GM18508 (cell line): ENCODE measurements around the gene TTC28.
"Not testable (repeated sequence)": the region's sequence is repeated elsewhere in the genome, so short reads cannot be mapped to it uniquely, and the experiment has no call there.

Source experiments
- ATAC-seq: cut with Tn5 transposase; IDR thresholded peaks from one replicate; pipeline ENCODE4 v1.9.1; 2021; ENCODE audit warnings: moderate number of reproducible peaks; ENCODE audit not compliant: insufficient read depth, unreplicated experiment

The TTC28 gene

DNA sequence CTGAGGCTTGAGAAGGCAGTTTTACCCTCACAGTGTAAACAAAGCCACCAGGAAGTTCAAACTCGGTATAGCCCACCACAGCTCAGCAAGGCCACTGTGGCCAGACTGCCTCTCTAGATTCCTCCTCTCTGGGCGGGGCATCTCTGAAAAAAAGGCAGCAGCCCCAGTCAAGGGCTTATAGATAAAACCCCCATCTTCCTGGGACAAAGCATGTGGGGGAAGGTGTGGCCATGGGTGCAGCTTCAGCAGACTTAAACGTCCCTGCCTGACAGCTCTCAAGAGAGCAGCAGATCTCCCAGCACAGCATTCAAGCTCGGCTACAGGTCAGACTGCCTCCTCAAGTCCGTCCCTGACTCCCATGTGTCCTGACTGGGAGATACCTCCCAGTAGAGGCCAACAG, 69.7 kb downstream of the TTC28 start:
- ATAC-seq = no peak

DNA sequence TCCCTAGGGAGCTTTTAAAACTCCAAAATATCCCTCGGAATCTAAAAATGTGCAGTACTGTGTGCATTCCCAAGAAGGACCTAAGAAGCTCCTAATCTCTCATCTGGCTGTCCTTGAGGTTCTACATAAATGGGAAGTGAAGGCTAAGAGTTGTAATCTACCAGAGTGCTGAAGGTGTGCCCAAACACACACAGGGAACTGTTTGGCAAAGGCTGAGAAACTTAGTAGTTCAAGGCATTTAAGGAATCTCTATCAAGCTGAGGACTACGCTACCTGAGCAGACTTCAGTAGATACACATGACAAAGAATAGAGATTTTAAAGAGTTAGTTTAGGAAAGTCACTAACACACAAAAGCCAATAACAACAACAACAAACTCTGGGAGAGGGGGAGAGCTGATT, 71.1 kb downstream of the TTC28 start:
- ATAC-seq = no peak

DNA sequence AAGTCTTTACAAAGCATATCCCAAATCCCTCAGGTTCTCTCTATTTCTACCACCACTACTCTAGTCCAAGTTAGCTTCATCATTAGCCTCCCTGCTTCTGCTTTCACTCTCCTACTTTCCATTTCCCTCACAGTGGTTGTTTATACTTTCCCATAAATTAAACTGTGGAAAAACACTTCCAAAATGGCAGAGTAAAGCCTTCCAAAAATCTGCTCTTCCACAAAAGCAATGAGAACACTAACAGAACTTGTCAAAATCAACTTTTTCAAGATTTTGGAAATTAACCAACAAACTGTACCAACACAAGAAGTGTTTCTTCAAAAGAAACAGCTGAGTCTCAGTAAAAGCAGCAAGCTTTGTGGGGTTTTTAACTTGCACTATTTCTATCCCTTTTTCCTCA, 71.8 kb downstream of the TTC28 start:
- ATAC-seq = no peak

DNA sequence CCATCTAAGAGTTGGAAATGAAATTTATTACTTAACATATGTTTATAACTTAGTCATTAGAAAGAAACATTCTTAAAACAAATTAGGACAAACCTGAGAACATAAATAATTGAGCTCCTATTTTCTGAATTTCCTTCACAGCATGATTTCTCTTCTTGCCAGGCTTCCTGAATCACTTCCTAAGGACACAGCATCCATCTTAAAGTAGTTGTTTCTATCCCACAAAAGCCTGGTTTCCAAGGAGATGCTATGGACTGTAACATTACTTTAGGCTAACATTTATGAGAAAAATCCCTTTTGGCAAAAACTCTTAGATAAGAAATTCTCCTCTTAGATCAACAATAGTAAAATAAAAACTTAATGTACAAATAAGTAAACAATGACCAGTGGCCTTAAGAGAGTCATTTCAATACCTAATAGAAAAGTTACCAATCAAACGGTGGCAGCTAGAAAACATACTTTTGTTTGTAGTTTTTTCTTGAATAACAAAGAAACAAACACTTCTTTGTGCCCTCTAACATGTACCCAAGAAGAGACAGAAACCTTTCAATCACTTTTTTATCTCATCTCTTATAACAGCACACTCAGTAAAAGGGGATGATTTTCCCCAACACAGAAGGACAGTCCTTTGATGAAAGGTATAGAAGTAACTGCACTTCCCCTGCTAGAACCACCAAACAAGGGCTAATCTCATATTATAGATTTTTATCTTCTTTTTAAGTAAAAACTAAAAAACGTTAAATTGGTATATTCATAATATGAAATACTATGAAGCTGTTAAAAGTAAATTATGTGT, 74.5 kb downstream of the TTC28 start:
- ATAC-seq = no peak

DNA sequence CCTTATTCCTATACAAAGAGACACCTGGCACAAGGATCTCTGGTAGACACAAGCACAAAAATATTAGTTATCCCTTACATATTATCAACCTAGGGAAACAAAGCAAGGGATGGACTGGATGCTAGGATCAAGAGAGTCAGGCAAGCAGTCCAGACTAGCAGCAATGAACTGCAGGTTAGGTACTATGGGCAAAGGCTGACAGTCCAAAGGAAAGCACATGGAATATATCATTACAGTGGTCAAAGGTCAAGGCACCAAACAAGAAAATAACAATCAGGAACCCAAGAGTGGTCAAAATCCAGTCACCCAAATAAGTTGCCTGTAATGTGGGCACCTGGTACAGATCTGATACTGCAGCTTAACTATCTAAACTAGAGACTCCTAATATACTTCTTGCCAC, 77.7 kb downstream of the TTC28 start:
- ATAC-seq = no peak

DNA sequence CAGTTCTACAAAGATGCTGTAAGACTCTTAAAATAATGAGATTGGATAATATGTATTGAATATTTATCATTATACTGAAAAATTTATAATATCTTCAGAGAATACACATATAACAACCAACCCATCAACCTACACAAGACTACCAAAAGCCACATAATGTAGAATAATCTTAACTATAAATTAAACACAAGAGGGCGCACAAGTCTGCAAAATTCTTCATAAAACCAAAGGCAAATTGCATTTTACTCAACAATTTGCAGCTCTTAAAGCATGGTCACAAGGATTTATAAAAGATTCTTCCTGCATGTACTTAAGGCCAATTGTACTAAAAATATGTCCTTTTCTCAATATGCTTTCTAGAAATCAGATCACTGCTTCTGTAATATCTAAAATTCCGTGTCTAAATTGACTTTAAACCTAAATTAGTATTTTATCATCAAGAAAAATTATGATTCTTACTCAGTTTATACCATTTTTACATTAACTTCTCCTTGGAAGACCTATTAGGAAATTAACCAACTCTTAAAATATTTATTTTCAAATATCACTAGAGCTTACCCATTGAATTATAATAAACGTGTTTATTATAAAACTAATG, 79.0 kb downstream of the TTC28 start:
- no peak for ATAC-seq

DNA sequence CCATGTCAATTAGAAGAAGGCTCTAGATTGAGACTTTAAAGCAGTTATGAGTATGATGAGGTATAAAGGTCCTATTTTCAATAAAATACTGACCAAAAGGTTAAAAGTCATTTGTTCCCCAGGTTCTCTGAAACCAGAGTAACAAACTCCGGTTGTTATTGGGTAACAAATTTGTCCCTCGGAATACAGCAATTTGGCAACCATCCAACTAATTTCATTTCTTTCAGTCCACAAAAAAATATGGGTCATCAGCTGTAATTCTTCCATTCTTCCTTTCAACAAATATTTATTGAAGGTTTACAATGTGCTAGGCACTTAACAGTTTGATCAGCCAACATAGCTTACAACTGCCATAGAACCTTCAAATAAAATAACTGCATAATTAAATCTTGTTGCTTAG, 79.9 kb downstream of the TTC28 start:
- no peak for ATAC-seq

DNA sequence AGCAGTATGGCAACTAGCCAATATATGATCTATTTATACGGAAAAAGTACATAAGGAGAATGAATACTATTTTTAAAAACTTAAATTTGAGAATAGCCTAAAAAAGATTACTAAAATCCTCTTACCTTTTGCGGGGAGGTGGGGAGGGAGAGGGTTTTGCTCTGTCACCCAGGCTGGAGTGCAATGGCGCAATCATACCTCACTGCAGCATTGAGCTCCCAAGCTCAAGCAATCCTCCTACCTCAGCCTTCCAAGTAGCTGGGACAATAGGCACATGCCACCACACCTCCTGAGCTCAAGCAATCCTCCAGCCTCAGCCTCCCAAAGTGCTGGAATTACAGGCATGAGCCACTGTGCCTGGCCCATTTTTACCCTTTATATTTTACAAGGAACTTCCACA, 82.0 kb downstream of the TTC28 start:
- no peak for ATAC-seq

DNA sequence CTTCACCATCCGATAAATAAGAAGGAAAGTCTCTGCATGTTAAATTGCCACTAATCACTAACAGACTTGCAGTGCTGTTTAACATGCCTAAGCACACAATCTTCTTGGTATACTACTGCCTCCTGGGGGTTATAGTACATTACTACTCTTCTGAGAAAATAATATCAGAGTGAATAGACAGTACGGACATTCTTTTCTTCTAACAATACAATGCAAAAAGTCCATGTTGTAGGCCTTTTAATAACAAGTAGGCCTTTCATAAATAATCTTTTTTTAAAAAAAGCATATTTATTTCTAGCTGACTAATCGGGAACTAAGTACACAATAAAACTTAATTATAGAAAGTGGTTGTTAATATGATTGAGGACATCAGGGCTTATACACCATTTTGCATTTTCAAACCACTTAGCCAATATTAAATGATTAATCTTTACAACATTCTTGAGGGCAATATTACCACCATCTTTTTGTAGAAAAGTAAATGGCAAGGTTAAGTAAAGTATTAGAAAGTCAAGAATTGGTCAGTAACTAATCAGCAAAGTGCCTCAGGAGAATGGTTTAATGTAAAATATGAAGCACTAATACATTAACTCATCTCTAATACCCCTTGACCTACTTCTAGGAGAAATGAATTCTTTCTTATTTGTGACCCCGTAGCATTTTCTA, 84.7 kb downstream of the TTC28 start:
- ATAC-seq = no peak

DNA sequence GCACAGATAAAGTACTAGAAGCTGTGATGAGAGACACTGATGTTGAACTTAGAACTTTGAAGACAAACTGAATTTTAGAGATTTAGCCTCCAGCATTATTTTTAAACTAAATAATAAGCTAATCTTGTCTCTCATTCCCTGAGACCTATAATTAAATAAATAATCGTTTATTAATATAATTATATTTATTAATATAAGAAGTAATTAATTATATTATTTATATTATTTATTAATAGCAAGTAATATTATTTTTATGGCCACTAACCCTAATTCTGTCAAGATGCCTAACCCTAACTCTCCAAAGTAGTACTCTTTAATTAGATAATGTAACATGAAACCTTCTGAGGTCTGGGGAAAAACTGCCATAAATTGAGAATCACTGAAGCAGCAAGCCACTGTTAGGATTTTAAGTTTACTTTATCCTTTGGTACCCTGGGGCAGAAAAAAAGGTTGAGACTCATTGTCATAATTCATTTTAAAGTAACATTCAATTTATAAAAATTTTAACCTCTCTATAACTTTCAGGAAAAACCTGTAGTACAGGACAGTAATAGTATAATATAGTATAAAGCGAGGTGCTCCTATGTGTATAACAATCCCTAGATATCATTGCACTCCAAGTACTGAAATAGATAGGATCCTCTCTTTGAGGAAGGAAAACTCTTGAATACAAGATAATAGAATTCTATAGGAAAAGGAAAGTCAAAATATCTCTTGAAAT, 85.4 kb downstream of the TTC28 start:
- ATAC-seq = no peak

DNA sequence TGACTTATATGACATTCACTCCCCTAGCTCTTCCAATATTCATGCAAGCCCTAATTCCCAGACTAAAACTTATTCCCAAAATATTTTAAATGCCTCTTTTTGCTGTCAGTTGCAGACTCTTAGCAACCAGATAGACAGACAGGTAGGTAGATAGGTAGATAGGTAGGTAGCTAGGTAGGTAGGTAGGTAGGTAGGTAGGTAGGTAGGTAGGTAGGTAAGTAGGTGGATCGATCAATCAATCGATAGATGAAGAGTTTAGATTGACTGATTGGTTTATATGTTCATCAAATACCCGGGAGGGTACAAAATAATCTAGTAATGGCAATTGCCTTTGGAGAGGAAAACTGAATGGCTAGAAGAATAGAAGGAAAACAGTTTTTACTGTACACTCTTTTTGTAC, 86.3 kb downstream of the TTC28 start:
- no peak for ATAC-seq

DNA sequence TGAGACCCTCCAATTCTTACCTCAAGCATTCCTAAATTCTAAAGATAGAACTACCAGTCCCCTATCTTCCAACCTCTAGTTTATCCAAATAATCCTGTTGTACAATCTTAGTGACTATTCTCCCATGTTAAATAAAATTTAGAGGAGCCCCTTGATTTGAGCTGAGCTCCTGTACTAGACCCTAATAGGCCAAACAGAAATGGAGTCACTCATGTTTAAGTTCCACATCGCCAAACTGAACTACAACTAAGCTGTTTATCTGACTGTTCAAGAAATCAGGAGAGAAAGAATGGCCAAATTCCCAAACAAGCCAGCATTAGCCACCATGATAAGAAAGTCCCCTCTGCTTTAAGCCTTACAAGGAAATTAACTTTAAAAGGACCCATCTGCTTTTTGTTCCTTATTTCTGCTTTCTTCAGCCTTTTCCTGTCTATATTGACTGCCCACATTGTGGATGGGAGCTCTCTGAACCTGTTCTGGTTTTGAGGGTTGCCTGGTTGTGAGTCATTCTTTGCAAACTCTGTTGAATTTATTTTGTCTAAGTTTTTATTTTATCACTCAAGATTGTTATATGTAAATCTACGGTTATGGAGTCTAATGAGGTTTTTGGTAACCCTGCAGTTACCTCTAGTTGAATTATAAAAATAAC, 90.4 kb downstream of the TTC28 start:
- no peak for ATAC-seq

DNA sequence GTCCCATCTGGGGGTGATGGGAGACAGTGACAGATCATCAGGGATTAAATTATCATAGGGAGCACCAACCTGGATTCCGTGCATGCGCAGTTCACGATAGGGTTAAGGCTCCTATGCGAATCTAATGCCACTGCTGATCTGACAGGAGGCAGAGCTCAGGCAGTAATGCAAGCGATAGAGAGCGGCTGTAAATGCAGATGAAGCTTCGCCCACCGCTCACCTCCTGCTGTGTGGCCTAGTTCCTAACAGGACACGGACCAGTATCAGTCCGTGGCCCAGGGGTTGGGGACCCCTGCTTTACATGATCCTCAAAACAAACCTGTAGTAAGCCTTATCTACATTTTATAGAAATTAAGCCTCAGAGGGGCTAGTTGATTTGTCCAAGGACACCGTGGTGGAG, 94.3 kb downstream of the TTC28 start:
- ATAC-seq = no peak

DNA sequence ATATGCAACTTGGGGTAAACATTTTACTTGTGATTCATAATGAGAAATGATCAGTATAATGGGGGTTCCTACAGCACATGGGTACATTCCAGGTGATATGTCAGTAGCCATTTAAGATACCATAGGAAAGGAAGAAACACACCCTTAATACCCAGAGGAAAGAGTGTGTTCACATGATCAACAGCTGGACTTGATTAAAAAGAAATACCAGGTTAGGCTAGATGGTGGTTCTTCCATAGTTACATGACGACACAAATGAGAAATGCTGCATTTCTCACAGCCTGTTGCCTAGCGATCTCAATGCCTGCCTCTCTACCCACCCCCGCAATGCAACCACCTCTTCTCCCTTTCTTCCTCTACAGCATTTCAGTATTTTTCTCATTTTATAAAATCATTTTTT, 96.8 kb downstream of the TTC28 start:
- no peak for ATAC-seq

DNA sequence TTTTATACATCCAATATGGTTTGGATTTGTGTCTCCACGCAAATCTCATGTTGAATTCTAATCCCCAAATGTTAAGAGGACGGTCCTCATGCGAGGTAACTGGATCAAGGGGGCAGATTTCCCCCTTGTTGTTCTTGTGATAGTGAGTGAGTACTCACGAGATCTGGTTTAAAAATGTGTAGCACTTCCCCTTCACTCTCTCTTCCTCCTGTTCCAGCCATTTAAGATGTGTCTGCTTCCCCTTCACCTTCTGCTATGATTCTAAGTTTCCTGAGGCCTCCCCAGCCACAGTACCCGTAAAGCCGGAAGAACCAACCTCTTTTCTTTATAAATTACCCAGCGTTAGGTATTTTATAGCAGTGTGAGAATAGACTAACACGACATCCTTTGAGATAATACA, 98.6 kb downstream of the TTC28 start:
- ATAC-seq = no peak

DNA sequence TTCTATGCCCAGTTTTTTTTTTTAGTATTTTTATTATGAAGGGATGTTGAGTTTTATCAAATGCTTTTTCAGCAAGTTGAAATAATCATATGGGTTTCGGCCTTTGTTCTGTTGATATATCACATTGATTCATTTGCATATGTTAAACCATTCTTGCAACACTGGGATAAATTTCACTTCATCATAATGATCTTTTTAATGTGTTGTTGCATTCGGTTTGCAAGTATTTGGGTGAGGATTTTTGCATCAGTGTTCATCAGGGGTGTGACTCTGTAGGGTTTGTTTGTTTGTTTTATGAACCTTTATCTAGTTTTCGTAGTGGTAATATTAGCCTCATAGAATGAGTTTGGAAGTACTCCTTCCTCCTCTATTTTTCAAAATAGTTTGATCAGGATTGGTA, 103.5 kb downstream of the TTC28 start:
- no peak for ATAC-seq

DNA sequence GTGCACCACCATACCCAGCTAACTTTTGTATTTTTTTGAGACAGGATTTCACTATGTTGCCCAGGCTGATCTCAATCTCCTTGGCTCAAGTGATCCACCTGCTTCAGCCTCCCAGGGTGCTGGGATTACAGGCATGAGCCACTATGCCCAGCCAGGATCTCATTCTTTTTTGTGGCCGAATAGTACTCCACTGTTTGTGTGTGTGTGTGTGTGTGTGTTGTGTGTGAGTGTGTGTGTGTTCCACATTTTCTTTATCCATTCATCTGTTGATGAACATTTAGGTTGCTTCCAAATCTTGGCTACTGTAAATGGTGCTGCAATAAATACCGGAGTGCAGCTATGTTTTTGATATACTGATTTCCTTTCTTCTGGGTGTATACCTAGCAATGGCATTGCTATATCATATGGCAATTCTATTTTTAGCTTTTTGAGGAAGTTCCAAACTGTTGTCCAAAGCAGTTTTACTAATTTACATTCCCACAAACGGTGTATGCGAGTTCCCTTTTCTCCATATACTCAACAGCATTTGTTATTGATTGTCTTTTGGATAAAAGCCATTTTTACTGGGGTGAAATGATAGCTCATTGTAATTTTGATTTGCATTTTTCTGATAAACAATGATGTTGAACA, 105.4 kb downstream of the TTC28 start:
- no peak for ATAC-seq

DNA sequence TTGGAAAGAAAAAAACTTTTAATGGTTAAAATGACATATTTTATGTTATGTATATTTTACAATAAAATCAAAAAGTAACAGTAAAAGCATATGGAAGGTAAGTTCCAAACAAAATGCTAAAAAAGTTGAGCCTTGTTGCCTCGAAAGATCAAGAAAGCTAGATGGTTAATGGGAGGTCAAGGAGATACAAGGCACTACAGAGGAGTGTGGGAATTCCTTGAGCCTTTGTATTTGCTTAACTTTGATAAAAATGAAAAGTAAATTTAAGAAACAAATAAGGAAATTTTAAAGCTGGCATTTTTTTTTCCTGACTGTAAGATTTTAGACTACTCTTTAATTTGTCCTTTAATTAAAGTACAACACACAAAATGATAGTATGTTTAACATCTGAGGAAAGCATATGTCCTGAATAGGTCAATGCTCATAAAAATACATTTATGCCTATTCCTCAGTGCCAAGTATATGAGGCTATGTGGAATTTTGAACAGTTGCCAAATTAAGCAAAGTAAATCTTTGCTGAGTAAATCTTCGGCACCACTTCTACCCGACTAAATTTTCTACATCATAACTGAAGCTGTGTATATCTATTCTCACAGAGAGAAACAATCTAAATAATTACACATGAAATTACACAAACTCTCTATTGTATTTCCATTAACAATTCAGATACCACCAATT, 108.8 kb downstream of the TTC28 start:
- no peak for ATAC-seq

DNA sequence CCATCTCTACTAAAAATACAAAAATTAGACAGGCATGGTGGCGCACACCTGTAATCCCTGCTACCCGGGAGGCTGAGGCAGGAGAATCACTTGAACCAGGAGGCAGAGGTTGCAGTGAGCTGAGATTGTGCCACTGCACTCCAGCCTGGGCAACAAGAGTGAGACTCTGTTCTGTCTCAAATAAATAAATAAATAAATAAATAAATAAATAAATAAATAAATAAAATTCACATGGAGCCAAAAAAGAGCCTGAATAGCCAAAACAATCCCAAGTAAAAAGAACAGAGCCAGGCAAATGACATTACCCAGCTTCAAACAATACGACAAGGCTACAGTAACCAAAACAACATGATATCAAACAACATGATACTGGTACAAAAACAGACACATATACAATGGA, 110.7 kb downstream of the TTC28 start:
- not testable (repeated sequence) for ATAC-seq

DNA sequence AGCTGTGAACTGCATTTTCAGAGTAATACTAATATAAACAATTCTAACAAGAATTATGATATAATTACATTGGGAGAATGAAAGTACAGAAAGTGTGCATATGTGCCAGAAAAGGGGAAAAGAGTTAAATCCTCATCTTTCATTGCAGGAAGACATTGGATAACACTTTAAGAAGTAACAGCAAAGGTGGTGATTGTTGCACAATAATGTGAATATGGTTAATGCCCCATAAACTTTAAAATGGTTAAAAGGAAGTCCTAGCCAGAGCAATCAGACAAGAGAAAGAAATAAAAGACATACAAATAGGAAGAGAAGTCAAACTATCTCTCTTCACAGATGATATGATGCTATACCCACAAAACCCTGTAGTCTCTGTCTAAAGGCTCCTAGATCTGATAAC, 111.5 kb downstream of the TTC28 start:
- no peak for ATAC-seq
